Head of caudate nucleus (tissue), 42 donors: Measurements from ENCODE around the gene B3GLCT.

Experiments
- DNase-seq, 42 donors: peaks; one replicate each; pipeline versions ENCODE4 v3.0.0 to v3.0.0-alpha.2; 2020 to 2021; ENCODE audit warnings: mixed read lengths in 7 of 42
- intact Hi-C: fragments of 100-400 bp; cut with DNase I; formaldehyde crosslinking; loops from one replicate; pipeline ENCODE4 v1.15.0; 2022

The B3GLCT gene

DNA sequence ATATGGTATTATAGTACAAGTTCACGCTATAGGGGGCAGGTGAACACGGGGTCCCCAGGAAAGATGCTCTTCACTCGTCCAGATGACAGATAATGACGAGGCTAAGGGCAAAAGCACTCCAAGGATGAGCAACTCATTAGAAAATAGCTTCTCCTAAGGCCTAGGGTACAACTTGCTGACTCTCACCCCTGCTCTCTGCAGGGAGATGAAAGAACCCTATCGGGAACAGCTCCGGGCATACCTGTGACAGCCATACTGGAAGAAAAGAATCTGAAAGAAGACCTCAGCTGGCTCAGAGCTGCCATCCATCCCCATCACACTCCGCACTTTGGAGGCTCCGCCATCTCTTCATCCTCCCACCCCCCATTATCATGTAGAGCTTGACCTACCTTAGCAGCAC is 20.5 kb upstream of the B3GLCT start:
- DNase-seq = no peak
- intact Hi-C loops = loop anchor here (10.0 kb wide), 1 partner anchor 246 kb away; no protein-coding TSS in a partner anchor

DNA sequence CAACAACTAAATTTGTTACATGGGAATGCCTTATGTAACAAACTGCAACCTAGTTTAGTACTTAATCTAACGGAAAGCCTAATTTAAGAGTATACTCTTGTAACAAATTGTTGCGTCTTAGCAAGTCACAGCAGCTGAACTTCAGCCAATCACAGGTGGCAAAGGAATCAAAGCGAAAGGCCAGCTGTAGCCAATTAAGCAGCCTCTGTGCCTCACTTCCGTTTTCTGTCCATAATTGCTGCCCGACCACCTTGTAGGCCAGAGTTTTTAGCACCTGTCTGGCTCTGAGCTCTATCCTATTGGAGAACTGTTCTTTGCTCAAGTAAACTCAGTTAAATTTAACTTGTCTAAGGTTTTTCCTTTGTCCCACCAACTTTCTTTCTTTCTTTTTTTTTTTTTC is 20.0 kb upstream of the B3GLCT start:
- intact Hi-C loops = loop anchor here (10.0 kb wide), 1 partner anchor 245 kb away; no protein-coding TSS in a partner anchor
- no peak for DNase-seq

DNA sequence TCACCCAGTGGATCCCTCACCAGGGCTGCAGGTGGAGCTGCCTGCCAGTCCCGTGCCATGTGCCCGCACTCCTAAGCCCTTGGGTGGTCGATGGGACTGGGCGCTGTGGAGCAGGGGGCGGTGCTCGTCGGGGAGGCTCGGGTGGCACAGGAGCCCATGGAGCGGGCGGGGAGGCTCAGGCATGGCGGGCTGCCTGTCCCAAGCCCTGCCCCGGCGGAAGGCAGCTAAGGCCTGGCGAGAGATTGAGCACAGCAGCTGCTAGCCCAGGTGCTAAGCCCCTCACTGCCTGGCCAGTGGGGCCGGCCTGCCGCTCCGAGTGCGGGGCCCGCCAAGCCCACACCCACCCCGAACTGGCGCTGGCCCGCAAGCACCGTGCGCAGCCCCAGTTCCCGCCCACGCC is 16.8 kb upstream of the B3GLCT start:
- intact Hi-C loops = no loop called here
- DNase-seq = no peak

DNA sequence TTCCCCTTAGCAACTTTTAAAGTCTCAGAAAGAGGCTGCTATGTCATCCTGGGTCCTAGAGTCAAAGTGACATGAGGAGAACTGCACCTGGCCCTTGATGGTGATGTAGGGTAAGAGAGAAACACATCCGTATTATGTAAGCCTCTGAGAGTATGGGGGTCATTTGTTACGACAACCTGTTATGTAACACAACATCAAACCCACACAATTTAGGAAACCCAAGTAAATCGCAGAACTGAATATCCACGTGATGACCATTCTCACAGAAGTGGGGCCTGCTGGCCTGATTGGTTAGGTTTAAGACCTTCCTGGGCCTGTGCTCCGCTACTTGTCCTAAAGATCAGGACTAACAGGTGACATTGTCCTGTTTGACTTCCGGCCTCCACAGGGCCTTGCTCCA is 15.3 kb upstream of the B3GLCT start:
- intact Hi-C loops = no loop called here
- no peak for DNase-seq

DNA sequence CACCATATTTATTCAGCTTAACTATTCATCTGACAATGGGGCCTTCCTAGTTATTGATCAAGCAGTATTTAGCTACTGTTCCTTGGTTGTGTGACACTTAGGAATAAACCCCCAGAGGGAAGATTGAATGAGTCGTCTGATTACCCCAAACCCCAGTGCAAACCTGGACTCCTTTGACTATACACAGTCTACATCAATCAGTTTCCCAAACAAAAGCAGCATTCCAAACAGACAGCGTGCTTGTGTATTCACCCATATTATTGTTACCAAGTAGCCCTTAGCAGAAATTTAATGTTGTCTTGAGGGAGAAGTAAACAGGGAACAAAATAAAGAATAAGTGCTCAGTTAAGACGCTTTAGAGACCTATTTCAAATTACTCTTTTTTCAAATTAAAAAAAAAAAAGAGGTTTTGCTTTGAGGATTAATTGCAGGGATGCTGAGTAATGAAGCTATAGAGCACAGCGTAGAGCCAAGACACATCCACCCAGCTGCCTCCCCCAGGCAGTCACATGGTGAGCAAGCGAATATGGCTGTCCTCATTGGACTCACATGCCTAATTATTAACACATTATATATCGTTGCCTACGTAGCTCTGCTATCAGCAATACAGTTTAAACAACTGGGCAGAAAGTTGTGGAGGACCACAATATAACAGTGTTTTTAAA is 14.7 kb upstream of the B3GLCT start:
- intact Hi-C loops = no loop called here
- DNase-seq = no peak

DNA sequence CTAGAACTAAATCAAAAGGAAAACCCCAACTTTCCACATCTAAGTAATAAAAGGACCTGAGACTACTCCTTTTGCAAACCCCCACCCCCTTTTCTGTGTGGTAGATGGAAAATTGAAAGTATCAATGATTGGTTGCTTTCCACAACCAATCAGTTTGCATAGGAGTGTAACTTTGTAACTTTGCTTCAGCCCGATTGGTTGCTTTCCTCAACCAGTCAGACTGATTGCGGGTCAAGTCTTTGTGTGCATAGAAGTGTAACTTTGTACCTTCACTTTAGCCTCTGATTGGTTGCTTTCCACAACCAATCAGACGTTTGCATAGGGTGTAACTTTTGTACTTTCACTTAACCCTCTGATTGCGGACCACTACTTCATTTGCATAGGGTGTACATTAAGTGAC is 8.0 kb upstream of the B3GLCT start:
- no peak for DNase-seq
- intact Hi-C loops = loop anchor here (2.0 kb wide), 1 partner anchor 29 kb away; no protein-coding TSS in a partner anchor

DNA sequence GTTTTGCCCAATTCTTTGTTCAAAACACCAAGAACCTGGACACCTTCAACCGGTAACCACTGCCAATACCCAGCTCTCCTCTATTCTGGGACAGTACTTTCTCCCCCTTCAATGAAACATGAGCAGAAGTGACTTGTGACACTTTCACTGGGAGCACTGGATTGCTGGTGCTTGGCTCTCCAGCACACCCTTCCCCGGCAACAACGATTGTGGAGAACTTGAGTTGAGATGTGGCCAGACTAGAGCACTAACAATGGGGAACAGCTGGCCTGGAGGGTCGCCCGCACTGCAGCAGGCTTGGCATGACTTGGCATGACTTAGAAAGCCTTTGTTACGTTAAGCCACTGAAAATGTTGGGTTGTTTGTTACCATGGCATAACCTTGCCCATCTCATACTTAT is 7.5 kb upstream of the B3GLCT start:
- peak in 41 of 42 donors; percentile 51 to 88 (median 73) for DNase-seq
- intact Hi-C loops = loop anchor here (2.0 kb wide), 1 partner anchor 30 kb away; no protein-coding TSS in a partner anchor

DNA sequence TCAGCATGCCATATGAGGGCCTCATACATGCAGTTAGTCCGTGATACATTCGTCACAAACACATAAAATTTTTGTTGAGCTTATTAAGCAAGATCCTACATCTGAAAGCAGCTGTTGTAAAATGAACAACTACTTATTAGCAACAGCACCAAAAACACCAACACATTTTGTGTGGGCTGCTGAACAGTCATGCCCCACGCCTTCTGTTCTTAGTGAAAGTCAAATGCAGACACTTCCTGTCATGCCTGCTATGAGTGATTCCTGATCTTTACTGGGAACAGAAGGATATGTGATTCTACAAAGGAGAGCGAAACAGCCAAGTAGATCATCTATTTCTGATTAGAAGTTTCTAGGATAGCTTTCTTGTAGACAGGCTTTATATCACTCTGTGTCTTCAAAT is 4.2 kb upstream of the B3GLCT start:
- intact Hi-C loops = no loop called here

DNA sequence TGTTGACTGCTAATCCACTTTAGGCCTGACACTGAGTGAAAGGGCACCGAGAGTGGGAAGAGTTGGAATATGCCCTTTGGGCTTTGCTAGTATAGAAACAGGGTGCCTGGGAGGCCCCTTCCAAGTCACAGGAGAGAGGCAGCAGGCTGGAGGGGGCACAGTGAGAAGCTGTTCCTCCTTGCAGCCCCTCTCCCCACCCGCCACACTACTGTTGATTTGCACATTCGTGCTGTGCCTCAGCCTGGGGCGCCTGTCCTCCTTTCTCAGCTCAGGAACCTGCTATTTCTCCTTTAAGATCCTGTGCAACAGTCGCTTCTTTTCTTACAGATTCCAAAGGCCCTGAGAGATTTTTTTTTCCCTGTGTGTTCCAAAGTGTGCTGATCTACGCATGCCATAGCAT is 2.8 kb upstream of the B3GLCT start:
- peak in 1 of 42 donors; percentile 9 for DNase-seq
- intact Hi-C loops = no loop called here

More for the DNA sequence above, 4.2 kb upstream of the B3GLCT start:
- DNase-seq = peak in 21 of 42 donors; percentile 14 to 81 (median 57)

DNA sequence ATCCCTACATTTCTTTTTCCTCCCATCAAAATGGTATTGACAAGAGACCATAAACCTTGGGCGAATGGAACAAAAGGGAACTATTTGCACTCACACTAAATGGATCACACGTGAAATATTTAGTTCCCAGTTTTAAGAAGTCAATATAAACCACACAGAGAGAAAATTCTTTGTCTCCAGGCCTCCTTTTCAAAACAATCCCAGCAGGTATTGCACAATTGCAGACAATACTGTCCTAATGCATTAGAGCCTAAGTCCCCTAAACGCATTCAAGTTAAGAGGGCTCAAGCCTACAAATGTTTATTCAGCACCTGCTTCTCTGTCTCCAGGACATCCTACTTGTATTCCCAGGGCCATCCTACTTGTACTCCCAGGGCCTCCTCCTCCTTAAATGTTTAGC is 1.3 kb upstream of the B3GLCT start:
- intact Hi-C loops = no loop called here
- no peak for DNase-seq

DNA sequence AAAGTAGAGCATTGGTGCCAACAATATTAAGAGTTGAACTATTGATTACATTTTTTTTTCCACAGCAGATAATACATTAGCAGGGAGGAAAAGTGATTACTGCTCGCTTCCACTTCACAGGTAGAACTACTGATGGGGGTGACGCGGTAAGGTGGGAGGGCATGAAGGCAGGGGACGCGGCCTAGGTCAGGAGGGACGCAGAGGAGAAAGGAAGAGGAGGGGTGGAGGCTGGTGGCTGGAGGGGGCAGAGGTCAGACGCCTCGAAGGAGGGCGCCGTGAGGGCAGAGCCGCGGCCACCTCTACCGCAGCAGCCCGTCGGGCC is 287 bp upstream of the B3GLCT start:
- intact Hi-C loops = no loop called here
- peak in 3 of 42 donors; percentile 62 to 69 (median 64) for DNase-seq

DNA sequence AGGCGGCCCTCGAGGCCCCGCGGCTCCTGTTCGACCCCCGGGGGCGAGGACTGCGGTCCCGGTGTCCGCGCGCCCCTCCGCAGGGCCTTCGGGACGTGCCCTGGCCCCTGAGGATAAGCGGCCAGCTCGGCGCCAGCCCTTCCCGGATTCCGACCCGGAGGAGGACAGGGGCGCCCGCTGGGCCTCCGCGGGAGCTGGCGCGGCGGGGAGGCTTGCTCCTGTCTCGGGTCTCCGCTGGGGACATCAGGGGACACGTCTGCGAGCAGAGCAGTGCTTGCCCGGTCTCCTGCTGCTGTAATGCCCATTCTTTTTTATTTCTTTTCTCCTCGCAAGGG is 829 bp downstream of the B3GLCT start:
- intact Hi-C loops = no loop called here
- peak in 38 of 42 donors; percentile 26 to 75 (median 53) for DNase-seq

DNA sequence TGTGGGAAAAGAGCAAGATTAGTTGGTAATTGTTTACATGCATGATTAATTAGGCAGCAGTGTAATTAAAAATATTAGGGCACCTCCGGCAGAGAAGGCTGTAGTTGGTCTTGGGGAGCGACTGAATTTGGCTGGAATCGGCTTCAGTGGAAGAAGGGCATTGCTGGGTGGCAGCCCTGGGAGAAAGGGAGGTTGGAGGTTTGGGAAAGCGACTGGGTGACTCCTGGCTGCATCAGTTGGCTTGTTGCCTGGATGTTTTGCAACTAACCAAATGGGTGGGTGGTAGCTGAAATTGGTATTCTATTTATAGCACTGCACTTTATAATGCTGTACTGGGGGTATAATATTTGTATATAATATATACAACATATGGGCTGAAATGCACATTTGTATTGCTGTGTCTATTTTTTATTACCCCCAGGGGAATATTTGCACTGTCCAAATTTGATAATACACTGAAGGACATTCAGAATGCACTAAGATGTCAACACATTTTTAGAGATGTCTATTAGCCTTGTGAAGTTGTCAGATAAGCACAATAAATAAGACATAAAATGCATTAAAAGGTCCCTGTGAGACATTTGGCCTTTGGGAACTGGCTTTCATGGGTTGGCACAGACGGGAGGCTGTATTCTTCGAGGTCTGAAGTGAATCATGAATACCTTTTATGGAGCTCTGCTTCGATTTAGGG is 1.7 kb downstream of the B3GLCT start:
- intact Hi-C loops = no loop called here
- DNase-seq = peak in 27 of 42 donors; percentile 14 to 76 (median 45)

DNA sequence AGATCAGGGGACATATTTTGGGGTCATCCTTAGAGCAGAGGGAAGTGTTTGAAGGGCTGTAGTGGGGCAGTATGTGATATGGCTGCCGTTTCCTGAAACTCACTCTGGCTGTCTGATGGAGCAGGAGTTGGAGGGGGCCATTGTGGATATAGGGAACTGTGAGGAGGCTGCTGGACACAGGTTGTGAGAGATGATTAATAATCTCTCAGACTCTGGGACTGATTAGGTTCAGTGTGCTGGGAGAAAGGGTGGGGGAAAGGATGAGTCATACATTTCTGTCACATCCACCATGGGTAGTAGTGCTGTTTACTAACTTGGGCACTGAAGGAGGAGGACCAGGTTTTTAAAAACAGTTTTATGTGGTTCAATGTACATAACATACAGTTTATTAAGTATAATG is 4.8 kb downstream of the B3GLCT start:
- intact Hi-C loops = no loop called here
- DNase-seq = no peak

DNA sequence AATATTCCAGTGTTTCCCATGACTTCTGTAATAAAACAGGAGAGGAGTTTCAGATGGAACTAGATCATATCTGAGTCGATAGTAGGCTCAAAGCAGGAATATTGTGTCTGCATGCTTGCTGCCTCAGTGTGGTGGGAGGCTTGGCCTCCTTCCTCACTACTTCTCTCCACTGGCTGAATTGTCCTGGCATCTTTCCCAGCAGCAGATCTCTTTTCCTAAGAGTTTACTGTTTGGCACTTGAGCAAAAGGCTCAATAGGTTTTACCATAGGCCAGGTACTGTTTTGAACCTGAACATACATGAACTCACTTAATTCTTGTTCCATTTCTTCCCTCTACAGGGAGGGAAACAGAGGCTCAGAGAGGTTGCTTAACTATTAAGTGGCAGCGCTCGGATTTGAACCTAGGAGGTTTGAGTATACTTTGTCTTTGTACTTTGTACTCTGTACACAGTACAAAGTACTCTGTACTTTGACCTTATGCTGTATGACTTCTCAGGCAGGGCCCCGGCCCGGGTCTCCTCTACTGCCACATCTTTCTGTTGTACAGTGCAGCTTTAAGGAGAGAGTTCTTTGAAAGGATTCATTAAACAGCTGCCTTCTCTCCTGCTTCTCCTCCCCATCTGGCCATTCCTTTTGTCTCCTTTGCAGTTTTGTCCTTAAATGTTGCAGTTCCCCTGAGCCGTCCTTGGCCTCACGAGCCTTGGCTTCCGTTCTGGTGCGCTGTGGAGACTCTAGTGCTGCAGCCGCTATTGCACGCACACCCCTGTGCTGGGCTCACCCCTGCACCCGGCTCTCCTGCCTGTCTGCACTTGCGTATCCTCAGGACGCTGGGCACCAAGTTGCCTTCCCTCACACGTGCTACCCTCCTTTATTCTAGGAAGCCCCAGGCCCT is 8.1 kb downstream of the B3GLCT start:
- intact Hi-C loops = no loop called here
- peak in 2 of 42 donors; percentile 35 to 37 for DNase-seq

DNA sequence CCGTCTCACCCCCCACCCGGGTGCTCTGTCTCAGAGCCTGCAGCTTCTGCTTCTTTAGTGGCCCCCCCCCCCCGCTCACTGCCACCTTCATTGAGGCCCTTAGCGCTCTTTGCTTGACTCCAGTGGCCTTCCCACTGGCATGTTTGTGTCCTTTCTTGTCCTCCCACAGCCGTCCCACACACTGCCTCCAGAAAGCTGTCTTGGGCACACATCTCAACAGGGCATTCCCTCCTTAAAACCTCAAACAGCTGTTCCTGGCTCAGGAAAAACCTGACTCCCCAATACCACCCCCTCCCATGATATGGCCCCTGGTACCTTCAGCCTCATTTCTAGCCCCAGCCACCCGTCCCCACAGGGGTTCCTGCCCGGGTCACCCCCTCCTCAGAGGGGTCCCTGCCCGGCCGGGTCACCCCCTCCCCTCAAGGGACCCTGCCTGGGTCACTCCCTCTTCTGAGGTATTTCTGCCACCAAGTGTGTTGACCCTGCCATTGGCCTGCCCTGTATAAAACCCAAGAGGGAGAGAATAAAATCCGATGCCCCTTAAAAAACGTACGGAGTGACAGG is 8.9 kb downstream of the B3GLCT start:
- DNase-seq = no peak
- intact Hi-C loops = no loop called here

DNA sequence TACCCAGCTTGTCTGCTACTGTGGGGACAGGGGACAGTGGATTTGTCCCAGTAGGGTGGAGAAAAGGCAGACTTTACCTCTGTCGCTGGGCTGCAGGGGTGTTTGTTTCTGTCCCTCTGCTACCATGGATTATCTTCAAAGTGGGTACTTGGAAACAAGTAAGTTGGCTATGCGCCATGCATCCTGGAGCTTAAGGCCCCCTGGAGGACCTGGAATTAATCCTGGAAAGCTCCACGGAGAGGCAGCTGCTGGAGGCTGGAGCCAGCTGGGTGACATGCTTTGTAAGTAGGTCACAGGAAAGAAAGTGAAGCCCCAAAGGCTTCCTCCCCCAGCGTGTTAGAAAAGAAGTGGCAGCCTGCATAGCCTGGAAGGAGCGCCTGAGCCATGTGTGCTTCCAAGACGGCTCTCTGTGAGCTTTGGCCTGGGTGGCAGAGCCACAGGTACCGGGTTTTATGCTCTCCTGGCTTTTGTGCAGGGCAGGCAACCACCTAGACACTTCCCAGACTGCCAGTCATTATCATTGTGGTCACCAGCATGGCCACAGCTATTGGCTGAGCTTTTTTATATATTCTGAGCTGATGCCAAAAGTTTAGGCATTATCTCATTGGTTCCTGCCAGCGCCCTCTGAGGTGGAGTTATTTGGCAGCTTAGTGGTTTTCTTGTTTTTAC is 9.5 kb downstream of the B3GLCT start:
- peak in 39 of 42 donors; percentile 28 to 84 (median 62) for DNase-seq
- intact Hi-C loops = no loop called here

DNA sequence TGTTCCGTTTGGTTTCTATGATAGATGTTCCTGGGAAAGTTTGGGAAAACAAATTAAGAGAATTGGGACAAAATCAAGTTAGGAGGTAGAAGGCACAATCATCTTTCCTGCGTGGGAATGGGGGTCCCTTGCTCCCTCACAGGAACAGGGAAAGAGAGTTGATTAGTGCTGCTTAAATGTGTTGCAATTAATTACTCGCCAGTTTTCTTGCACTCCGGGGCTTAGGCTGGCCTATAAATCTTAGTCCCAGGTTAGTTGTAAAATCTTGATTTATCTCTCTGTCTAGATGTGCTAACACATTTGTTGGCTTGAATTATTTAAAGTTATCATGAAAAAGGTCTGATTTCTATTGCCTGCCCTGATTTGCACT is 10.1 kb downstream of the B3GLCT start:
- intact Hi-C loops = no loop called here
- DNase-seq = no peak

DNA sequence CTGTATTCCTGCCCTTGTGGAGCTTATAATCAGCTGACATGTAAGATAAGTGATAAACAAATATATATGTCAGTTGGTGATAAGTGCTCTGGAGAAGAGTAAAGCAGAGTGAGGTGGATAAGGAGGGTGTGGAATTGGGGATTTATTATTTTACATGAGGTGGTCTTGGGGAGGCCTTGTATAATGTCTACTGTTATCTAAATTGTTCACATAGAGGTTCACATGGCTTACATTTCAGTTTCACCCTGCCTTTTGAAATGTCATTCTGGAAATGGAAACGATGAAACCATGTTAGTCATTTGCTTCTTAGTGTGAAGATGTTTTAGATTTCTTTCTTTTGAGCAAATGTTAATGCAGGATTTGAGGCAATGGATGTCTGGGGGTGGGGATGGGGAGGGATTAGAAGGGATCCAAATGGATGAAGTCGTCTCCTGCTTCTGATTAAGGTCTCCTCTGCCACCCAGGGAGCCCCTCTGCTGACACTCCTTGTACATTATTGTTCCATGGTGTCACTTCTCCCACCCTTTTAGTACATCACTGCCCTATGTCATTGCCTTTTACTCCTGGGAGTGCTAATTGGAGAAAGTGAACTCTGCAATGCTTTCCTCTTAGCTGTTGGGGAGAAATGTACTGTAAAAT is 14.0 kb downstream of the B3GLCT start:
- no peak for DNase-seq

More for the DNA sequence above, 14.0 kb downstream of the B3GLCT start:
- intact Hi-C loops = no loop called here
